Activated CD8-positive, alpha-beta memory T cell treated with anti-CD3 and anti-CD28 coated beads, Interleukin-2, amount 10 ng/mL, durations not matched to agents 7 days and 5 days (primary cell): ENCODE measurements around the gene GNG11. TPM values are rescaled to one million over a fixed set of nuclear protein-coding genes. Genes with fewer than 3 reads are reported as not detected.
"Not testable (repeated sequence)": the region's sequence is repeated elsewhere in the genome, so short reads cannot be mapped to it uniquely, and the experiment has no call there.

Experiments
- ATAC-seq: fragments of 150-1000 bp; cut with Tn5 transposase; one replicate; pipeline ENCODE4 v1.10.0; 2021; ENCODE audit warnings: moderate library complexity
- CTCF ChIA-PET: fragments of 350-600 bp; sonication (Branson Sonifier 250); formaldehyde crosslinking; loops from one replicate; lab custom pipeline; 2021; ENCODE audit warnings: antibody characterized with exemption; lab: Charles Lee
- DNase-seq: peaks from one replicate; pipeline ENCODE4 v3.0.0-alpha.2; 2020
- H3K27ac Mint-ChIP-seq: one replicate; pipeline ENCODE4 v1.8.0; 2021; ENCODE audit warnings: mild to moderate bottlenecking, mixed read lengths
- H3K27me3 Mint-ChIP-seq: one replicate; pipeline ENCODE4 v1.8.0; 2021; ENCODE audit warnings: mixed read lengths
- H3K36me3 Mint-ChIP-seq: one replicate; pipeline ENCODE4 v1.8.0; 2021; ENCODE audit warnings: mild to moderate bottlenecking, mixed read lengths
- H3K4me1 Mint-ChIP-seq: one replicate; pipeline ENCODE4 v1.8.0; 2021; ENCODE audit warnings: mixed read lengths
- H3K4me3 Mint-ChIP-seq: one replicate; pipeline ENCODE4 v1.8.0; 2021; ENCODE audit warnings: mild to moderate bottlenecking, moderate library complexity, mixed read lengths
- H3K9me3 Mint-ChIP-seq: one replicate; pipeline ENCODE4 v1.8.0; 2022; ENCODE audit warnings: low read depth, mixed read lengths
- total RNA-seq, 2 experiments: library from RNA; stranded (reverse); gene quantifications; one replicate each; pipeline ENCODE4 v1.2.3, GENCODE V29; 2021

GNG11 gene
- total RNA-seq, 2 experiments from 2014 or later: not detected

DNA sequence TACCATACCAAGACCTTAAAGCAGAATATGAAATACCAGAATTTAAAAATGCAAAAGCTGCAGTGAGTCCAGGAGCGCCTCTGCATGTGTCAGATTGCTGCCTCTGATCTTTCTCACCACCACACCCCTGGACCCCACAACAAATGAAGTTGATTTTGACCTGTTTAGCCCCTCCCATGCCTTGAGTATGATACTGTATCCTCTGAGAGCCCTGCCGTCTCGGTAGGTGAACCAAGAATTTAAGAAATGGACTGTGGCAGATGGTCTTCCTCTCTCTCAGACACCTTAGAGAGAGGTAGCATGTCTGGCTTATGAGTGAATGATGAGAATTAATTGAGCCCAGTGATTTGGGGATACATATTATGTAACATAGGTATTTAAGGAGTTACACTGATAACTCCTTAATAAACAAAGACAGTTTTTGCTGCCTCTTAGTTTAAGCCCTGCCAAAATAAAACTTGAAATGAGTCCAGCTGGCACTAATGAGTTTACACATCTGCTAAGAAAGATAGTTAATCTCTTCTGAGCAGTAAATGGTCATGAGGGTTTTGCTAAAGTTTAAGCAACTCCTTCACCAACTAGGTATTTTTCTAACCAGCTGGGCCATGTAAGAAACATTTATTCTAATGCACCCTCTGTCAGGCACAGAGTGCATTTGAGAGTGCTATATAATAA, 26.4 kb upstream of the GNG11 start:
- peaks cover 54% of the 10 kb centered on the region for H3K27me3 Mint-ChIP-seq
- H3K4me3 Mint-ChIP-seq: no peak overlapping the region
- H3K9me3 Mint-ChIP-seq: no peaks in the 10 kb centered on the region
- DNase-seq (no peak), ATAC-seq (no peak)
- H3K4me1 Mint-ChIP-seq: peaks cover 1% of the 10 kb centered on the region
- CTCF ChIA-PET: no interaction called here
- H3K27ac Mint-ChIP-seq: no peak overlapping the region
- H3K36me3 Mint-ChIP-seq: no peaks in the 10 kb centered on the region

DNA sequence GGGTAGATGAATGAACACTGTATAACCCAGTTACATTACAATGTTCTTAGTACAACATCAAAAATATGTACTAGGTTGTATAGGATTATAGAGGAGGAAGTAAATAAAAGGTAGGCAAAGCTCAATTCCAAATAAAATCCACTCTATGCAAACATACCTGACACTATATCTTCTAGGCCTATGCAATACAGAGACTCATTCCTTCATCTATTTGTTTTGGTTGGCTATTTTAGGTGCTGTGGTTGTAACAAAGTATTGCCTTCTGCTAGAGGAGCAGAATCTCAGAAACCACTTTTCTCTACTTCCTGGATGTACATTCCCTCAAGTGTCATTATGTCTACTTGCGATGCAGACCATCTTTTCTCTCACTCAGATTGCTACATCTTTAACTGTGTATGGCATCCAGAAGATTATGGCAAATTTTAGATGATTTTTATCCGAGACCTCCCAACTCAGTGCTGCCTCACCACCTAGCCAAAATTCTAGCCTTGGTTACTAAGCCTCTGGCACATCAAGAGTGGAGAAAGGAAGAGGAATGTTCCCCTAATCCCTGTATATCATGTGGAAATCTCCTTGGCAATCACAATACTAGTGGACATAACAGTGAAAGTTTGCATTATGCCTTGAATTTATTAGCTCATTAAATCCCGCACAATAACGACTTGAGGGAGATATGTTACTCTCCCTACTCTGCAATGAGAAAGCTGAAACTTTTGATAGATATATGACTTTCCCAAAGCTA, 25.5 kb upstream of the GNG11 start:
- Mint-ChIP-seq H3K9me3 (no peaks in the 10 kb centered on the region), H3K4me1 (no peaks in the 10 kb centered on the region), H3K36me3 (no peaks in the 10 kb centered on the region), H3K27ac (no peak overlapping the region), H3K4me3 (no peak overlapping the region), H3K27me3 (peaks cover 48% of the 10 kb centered on the region)
- CTCF ChIA-PET: interaction anchor here (0.9 kb wide), 1 partner anchor 13 kb away, joined by 3 read pairs; no protein-coding TSS in a partner anchor
- ATAC-seq: no peak
- DNase-seq: no peak

DNA sequence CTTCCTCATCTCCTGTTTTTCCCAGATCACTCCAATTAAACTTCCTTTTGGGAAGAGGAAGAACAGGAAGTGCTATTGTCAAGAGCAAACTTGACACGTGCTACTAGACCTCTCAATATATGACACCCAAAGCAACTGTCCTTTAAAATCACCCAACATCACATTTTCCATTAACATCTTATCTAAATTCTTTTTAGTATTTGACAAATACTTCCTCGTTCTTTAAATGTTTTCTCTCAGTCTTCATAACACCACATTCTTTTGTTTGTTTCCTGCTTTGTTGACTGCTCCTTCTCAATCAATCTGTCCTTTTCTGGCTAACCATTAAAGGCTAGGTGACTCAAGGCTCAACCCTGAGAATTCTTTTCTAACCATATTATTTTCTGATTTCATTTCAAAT, 23.9 kb upstream of the GNG11 start:
- no peak for DNase-seq
- peaks cover 33% of the 10 kb centered on the region for H3K27me3 Mint-ChIP-seq
- no peaks in the 10 kb centered on the region for H3K4me1 Mint-ChIP-seq
- no peak for ATAC-seq
- H3K9me3 Mint-ChIP-seq: no peaks in the 10 kb centered on the region
- no peaks in the 10 kb centered on the region for H3K36me3 Mint-ChIP-seq
- CTCF ChIA-PET: no interaction called here
- no peak overlapping the region for H3K4me3 Mint-ChIP-seq
- H3K27ac Mint-ChIP-seq: no peak overlapping the region

DNA sequence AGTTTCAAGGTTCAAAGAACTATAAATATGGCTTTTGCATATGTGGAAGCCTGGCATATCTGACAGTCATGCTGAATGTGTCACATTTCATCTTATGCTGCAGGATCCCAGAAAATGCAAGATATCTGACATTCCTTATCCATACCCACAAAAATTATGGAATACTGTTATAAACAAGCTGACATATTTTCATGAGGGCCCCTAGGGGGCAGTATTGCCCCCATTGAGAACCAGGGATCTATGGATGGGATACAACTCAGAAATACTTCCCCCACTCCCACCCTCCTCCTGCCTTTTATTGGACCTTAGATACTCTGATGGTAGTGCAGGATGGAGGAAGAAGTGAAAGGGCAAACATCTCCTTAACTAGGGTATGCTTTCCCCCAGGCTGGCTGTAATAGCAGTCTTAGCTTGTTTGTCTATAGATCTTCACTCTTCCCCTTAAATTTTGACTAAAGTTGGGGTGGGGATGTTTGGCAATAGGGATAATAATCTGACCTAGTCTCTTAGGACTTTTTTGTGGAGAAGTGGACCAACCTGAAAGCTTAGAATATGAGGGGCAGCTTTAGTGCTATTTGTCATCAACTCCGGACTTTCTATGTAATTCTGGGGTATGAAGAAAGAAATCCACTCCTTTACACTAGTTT, 18.6 kb upstream of the GNG11 start:
- Mint-ChIP-seq H3K27me3 (peaks cover 25% of the 10 kb centered on the region), H3K4me3 (no peak overlapping the region), H3K4me1 (no peaks in the 10 kb centered on the region), H3K36me3 (no peaks in the 10 kb centered on the region), H3K9me3 (no peaks in the 10 kb centered on the region), H3K27ac (no peak overlapping the region)
- DNase-seq: no peak
- no peak for ATAC-seq
- CTCF ChIA-PET: interaction anchor here (0.8 to 2.2 kb wide), 7 partner anchors 19 to 492 kb away, joined by 3 to 9 read pairs (median 3); partner anchors contain the start of genes COL1A2 and GNG11

DNA sequence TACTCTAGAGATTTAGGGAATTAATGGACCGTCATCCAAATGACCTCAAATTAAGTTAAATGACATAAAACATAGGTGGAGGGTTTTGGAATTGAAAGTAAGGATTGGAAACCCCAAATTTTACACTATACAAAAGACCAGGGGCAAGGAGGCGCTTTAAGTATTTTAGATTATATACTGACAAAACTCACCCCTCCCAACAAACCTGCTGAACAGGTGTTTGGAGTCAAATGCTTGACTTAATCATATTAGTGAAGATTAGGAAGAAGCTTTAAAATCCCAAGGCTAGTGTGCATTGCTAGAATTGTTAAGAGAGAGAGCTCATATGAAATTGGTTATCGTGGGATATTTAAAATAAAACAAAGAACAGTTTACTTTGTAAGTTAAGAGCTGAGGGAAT, 15.3 kb upstream of the GNG11 start, which contains the start of gene GNGT1:
Gene GNGT1 (plus strand): TSS at position 301 of the 400 bp plus-strand sequence. CDS start 180 bp downstream, outside the sequence.
- Mint-ChIP-seq H3K9me3 (no peaks in the 10 kb centered on the region), H3K27me3 (peaks cover 17% of the 10 kb centered on the region), H3K36me3 (no peaks in the 10 kb centered on the region), H3K4me1 (no peaks in the 10 kb centered on the region), H3K27ac (no peak within 1 kb of the TSS), H3K4me3 (no peak within 1 kb of the TSS)
- CTCF ChIA-PET: interaction anchor here (1.4 kb wide), 1 partner anchor 181 kb away, joined by 4 read pairs; no protein-coding TSS in a partner anchor
- no peak for DNase-seq
- ATAC-seq: no peak

DNA sequence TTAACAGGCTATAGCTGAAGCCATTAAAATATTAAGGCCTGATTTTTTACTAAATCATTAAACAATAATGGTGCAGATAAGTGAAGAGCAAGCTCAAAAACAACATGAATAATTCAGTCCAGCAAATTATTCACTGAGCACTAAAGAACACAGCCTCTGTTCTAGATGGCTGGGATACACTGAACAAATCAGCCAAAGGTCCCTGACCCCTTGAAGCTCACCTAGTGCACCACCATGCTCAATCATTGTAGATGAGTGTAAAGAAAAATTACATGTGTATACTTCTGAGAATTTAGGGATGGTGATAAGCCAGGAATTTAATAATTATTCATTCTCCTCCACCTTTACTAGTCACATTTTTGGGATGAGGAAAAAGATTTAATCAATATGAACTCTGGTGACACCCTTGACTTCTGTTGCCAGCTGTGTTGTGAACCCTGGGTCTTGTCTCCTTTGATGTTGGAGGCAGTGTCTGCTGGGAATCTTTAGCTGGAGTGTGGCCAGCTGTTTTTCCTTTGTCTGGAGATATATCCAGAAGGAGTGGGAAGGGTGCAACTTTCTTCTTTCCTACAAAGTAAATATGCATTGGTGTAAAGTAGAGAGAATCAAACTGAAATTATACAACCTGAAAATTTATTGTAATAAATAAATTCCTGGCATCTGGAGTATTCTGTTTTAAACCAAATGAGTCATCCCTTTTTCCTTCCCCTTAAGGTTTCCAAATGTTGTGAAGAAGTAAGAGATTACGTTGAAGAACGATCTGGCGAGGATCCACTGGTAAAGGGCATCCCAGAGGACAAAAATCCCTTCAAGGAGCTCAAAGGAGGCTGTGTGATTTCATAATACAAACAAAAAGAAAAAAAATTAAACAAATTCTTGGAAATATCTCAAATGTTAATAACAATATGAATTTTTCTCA, 11.2 kb upstream of the GNG11 start:
- CTCF ChIA-PET: interaction anchor here (1.5 kb wide), 1 partner anchor 177 kb away, joined by 3 read pairs; no protein-coding TSS in a partner anchor

DNA sequence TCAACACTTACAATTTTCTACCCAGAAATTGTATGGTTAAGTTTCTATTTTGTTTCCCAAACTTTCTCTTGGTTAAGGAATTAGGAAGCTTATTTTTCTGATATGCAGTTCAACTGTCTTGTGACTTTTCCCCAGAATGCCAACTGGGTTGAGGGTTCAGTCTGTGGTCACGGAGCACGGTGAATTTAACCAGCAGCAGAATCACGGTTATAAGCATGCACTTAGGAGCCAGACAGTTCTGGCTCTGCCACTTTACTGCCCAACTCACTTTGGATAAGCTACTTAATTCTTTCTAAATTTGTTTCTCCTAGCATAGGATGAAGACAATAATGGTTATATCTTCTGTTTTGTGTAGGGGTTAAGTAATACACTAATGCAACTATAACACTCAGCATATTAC, 10.3 kb upstream of the GNG11 start:
- H3K4me3 Mint-ChIP-seq, H3K27ac Mint-ChIP-seq, ATAC-seq, H3K9me3 Mint-ChIP-seq, H3K4me1 Mint-ChIP-seq, DNase-seq, CTCF ChIA-PET, H3K36me3 Mint-ChIP-seq: not testable (repeated sequence)
- peaks cover 18% of the 10 kb centered on the region for H3K27me3 Mint-ChIP-seq

More for the DNA sequence above, 11.2 kb upstream of the GNG11 start:
- Mint-ChIP-seq H3K27me3 (peaks cover 18% of the 10 kb centered on the region), H3K36me3 (no peaks in the 10 kb centered on the region), H3K4me3 (no peak overlapping the region), H3K9me3 (no peaks in the 10 kb centered on the region), H3K4me1 (peaks cover 2% of the 10 kb centered on the region), H3K27ac (no peak overlapping the region)
- ATAC-seq: no peak
- no peak for DNase-seq

DNA sequence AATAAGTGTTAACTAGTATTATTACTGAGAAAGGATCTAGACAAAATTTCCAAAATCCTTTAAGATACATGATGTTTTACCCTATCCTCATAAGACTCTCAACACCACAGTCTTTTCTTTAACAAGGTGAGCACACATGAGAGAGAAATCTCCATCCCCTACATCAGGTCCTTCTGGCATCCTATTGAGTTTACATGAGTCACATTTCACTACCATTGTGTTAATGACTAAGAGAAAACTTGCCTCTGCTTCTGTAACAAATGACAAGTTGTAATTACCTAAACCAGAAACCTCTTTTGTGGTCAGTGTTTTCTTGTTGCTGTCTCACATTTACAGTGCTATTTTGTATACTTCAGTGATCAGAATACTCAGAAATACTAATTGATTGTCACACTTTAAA, 9.9 kb upstream of the GNG11 start:
- not testable (repeated sequence) for H3K27ac Mint-ChIP-seq, ATAC-seq, DNase-seq

DNA sequence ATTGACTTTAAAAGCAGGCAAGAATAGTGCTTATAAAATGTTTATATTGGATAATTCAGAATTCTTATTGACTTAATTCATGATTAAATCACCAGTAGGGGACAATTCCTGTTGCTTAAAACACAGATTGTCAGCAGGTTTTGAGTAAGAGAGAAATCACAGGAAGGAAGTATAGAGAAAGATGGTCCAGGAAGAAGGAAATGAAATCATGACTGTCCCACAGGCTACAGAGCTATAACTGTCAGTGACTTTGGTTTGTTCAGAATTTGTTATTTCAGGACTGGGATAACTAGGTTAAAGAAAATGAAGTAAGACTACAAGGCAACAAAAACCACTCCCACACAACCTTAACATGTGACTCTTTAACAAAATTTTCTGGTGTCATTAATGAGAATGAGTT, 8.3 kb upstream of the GNG11 start:
- CTCF ChIA-PET: interaction anchor here (0.7 kb wide), 1 partner anchor 175 kb away, joined by 3 read pairs; no protein-coding TSS in a partner anchor
- H3K9me3 Mint-ChIP-seq: no peaks in the 10 kb centered on the region
- H3K27ac Mint-ChIP-seq: no peak overlapping the region
- H3K4me1 Mint-ChIP-seq: peaks cover 2% of the 10 kb centered on the region
- ATAC-seq (no peak), DNase-seq (no peak)
- H3K36me3 Mint-ChIP-seq: no peaks in the 10 kb centered on the region
- H3K27me3 Mint-ChIP-seq: peaks cover 26% of the 10 kb centered on the region
- H3K4me3 Mint-ChIP-seq: no peak overlapping the region

More for the DNA sequence above, 9.9 kb upstream of the GNG11 start:
- CTCF ChIA-PET, H3K4me3 Mint-ChIP-seq, H3K36me3 Mint-ChIP-seq, H3K4me1 Mint-ChIP-seq, H3K9me3 Mint-ChIP-seq: not testable (repeated sequence)
- peaks cover 18% of the 10 kb centered on the region for H3K27me3 Mint-ChIP-seq

DNA sequence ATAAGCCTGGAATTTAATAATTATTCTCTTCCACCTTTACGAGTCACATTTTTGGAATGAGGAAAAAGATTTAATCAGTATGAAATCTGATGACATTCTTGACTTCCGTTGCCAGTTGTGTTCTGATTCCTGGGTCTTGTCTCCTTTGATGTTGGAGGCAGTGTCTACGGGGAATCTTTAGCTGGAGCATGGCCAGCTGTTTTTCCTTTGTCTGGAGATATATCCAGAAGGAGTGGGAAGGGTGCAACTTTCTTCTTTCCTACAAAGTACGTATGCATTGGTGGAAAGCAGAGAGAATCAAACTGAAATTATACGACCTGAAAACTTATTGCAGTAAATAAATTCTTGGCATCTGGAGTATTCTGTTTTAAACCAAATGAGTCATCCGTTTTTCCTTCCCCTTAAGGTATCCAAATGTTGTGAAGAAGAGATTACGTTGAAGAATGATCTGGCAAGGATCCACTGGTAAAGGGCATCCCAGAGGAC, 6.9 kb upstream of the GNG11 start:
- Mint-ChIP-seq H3K36me3 (no peaks in the 10 kb centered on the region), H3K4me3 (no peak overlapping the region), H3K27me3 (peaks cover 25% of the 10 kb centered on the region), H3K9me3 (no peaks in the 10 kb centered on the region), H3K27ac (no peak overlapping the region), H3K4me1 (peaks cover 2% of the 10 kb centered on the region)
- ATAC-seq (no peak), DNase-seq (no peak)
- CTCF ChIA-PET: no interaction called here

DNA sequence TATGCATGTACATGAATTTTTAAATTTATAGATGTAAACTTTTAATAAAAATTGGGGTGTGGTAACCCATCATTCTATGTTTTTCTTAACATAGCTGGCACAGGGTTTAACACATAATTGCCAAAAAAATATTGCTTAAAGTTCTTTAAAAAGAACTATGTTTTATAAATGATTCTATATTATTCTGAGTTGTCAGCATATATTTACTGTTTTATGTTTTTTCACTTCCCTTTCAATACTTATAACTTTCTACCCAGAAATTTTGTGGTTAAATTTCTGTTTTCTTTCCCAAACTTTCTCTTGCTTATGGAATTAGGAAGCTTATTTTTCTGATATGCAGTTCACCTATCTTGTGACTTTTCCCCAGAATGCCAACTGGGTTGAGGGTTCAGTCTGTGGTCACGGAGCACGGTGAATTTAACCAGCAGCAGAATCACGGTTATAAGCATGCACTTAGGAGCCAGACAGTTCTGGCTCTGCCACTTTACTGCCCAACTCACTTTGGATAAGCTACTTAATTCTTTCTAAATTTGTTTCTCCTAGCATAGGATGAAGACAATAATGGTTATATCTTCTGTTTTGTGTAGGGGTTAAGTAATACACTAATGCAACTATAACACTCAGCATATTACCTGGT, 6.2 kb upstream of the GNG11 start:
- H3K27ac Mint-ChIP-seq, DNase-seq, CTCF ChIA-PET, H3K36me3 Mint-ChIP-seq, ATAC-seq, H3K4me3 Mint-ChIP-seq, H3K4me1 Mint-ChIP-seq, H3K9me3 Mint-ChIP-seq: not testable (repeated sequence)
- peaks cover 27% of the 10 kb centered on the region for H3K27me3 Mint-ChIP-seq

DNA sequence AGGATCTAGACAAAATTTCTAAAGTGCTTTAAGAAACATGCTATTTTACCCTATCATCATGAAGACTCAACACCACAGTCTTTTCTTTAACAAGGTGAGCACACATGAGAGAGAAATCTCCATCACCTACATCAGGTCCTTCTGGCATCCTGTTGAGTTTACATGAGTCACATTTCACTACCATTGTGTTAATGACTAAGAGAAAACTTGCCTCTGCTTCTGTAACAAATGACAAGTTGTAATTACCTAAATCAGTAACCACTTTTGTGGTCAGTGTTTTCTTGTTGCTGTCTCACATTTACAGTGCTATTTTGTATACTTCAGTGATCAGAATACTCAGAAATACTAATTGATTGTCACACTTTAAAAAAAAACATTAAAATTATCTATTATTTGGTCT, 5.6 kb upstream of the GNG11 start:
- H3K4me3 Mint-ChIP-seq: not testable (repeated sequence)

More for the DNA sequence above, 5.6 kb upstream of the GNG11 start:
- H3K4me1 Mint-ChIP-seq, CTCF ChIA-PET, ATAC-seq, DNase-seq, H3K9me3 Mint-ChIP-seq, H3K27ac Mint-ChIP-seq, H3K36me3 Mint-ChIP-seq: not testable (repeated sequence)
- peaks cover 33% of the 10 kb centered on the region for H3K27me3 Mint-ChIP-seq
